Endothelial cell of umbilical vein (primary cell): ENCODE data around the gene ATP2B2.

Source experiments
- EZH2 ChIP-seq: IDR thresholded peaks from 2 replicates; pipeline ENCODE4 v1.6.1; 2012; ENCODE audit warnings: borderline replicate concordance, low read depth, mild to moderate bottlenecking, moderate library complexity, low read length, inconsistent platforms; ENCODE audit not compliant: severe bottlenecking
- JUN ChIP-seq: IDR thresholded peaks from 2 replicates; pipeline ENCODE4 v1.6.1; 2011; ENCODE audit warnings: borderline replicate concordance, low read depth; ENCODE audit not compliant: insufficient read length, insufficient read depth
- POLR2A ChIP-seq: IDR thresholded peaks from 2 replicates; pipeline ENCODE4 v1.6.1; 2012; ENCODE audit warnings: low read depth, mild to moderate bottlenecking, control low read depth, low read length
- POLR2AphosphoS5 ChIP-seq: IDR thresholded peaks from 2 replicates; pipeline ENCODE4 v1.6.1; 2012; ENCODE audit warnings: low read depth, mild to moderate bottlenecking, control low read depth, low read length, moderate library complexity; ENCODE audit not compliant: insufficient read depth
- TF ChIP-seq, protein P1 (sequence below), 2 donors: IDR thresholded peaks; 1 replicate in 1 of 2; 2 replicates in 1 of 2; pipeline ENCODE4 v1.5.1; 2011; ENCODE audit warnings: low read length in 2 of 2, mild to moderate bottlenecking in 2 of 2, moderate library complexity in 2 of 2, control low read depth in 1 of 2, inconsistent platforms in 1 of 2, low read depth in 1 of 2; ENCODE audit not compliant: insufficient read depth in 1 of 2; ENCODE audit errors: extremely low read depth in 1 of 2
- TF ChIP-seq, protein P2 (sequence below): IDR thresholded peaks from 2 replicates; pipeline ENCODE4 v1.6.1; 2011; ENCODE audit not compliant: insufficient read depth, insufficient read length

DNA sequence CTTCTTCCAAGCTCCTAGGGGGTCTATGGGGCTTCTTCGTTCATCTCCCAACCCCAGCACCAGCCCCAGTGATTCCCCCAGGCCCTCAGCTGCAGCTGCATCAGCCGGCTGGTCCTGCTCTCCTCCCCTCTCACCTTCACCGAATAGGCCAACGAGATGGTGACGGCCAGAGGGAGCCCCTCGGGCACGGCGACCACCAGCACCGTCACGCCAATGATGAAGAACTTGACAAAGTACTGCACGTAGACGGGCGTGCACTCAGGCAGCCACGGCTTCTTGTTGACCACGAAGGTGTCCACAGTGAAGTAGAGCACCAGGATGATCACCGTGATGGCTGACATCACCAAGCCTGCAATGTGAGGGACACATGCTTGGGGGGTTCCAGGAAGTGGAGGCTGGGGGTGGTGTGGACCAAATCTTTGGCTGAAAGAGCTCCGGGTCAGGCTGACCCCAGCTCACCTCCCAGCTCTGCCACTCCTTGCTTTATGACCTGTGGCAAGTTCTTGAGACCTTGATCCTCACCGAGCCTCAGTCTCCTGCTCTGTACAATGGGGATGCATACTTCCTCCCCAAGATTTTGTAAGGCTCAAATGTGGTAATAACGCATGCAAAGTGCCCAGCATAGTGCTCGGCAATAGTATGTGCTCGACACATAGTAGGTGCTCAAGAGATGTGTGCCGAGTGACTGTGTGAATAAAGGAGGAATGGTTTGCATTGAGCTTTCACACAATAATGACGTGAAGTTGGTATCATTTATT, 129.9 kb downstream of the ATP2B2 start:
- TF ChIP-seq, protein P1, sequence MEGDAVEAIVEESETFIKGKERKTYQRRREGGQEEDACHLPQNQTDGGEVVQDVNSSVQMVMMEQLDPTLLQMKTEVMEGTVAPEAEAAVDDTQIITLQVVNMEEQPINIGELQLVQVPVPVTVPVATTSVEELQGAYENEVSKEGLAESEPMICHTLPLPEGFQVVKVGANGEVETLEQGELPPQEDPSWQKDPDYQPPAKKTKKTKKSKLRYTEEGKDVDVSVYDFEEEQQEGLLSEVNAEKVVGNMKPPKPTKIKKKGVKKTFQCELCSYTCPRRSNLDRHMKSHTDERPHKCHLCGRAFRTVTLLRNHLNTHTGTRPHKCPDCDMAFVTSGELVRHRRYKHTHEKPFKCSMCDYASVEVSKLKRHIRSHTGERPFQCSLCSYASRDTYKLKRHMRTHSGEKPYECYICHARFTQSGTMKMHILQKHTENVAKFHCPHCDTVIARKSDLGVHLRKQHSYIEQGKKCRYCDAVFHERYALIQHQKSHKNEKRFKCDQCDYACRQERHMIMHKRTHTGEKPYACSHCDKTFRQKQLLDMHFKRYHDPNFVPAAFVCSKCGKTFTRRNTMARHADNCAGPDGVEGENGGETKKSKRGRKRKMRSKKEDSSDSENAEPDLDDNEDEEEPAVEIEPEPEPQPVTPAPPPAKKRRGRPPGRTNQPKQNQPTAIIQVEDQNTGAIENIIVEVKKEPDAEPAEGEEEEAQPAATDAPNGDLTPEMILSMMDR (IDR thresholded peaks at IDR 0.05; ENCODE audit: extremely low read depth in 1 of 2, insufficient read depth in 1 of 2, low read depth in 1 of 2, low read length in 2 of 2), result no peak
- TF ChIP-seq POLR2A (no peak), POLR2AphosphoS5 (no peak), JUN (no peak), EZH2 (no peak)
- TF ChIP-seq, protein P2, sequence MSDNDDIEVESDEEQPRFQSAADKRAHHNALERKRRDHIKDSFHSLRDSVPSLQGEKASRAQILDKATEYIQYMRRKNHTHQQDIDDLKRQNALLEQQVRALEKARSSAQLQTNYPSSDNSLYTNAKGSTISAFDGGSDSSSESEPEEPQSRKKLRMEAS, result no peak
